Measurements from ENCODE around the gene TMPRSS11A. TPM values are rescaled to one million over a fixed set of nuclear protein-coding genes. Genes with fewer than 3 reads are reported as not detected.

The TMPRSS11A gene
- total and polyA plus RNA-seq, 11 donors: not detected

DNA sequence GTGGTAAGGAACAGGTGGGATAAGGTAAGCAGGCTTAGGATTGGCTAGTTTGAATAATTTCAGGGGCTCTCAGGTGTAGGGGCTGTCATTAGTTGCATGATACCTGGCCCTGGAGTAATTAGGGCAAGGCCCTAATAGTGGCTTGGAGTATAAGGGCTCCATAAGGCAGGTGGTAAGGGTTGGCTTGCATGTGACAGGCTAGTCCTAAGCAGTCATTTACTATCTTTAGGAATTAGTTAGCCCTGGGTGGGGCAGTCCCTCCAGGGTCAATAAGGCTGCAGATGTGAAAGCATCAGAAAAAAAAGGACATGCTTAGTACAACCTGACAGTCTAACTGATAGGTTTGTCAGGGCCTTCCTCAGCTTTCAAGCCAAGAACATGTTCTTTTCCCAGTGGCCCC is 71.6 kb downstream of the TMPRSS11A start:
- Histone ChIP-seq H3K9me3 (no peaks in the 10 kb centered on the region), H3K36me3 (no peaks in the 10 kb centered on the region), H3K27ac (no peak overlapping the region), H3K27me3 (no peaks in the 10 kb centered on the region), H3K4me1 (no peaks in the 10 kb centered on the region), H3K4me3 (no peak overlapping the region)
- no peak for ATAC-seq
- no peak for DNase-seq
- TF ChIP-seq, protein P1, sequence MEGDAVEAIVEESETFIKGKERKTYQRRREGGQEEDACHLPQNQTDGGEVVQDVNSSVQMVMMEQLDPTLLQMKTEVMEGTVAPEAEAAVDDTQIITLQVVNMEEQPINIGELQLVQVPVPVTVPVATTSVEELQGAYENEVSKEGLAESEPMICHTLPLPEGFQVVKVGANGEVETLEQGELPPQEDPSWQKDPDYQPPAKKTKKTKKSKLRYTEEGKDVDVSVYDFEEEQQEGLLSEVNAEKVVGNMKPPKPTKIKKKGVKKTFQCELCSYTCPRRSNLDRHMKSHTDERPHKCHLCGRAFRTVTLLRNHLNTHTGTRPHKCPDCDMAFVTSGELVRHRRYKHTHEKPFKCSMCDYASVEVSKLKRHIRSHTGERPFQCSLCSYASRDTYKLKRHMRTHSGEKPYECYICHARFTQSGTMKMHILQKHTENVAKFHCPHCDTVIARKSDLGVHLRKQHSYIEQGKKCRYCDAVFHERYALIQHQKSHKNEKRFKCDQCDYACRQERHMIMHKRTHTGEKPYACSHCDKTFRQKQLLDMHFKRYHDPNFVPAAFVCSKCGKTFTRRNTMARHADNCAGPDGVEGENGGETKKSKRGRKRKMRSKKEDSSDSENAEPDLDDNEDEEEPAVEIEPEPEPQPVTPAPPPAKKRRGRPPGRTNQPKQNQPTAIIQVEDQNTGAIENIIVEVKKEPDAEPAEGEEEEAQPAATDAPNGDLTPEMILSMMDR (IDR thresholded peaks at IDR 0.05): no peak
- no peak for TF ChIP-seq POLR2A (IDR thresholded peaks at IDR 0.05)
- intact Hi-C loops (cut with DNase I): no loop called here

DNA sequence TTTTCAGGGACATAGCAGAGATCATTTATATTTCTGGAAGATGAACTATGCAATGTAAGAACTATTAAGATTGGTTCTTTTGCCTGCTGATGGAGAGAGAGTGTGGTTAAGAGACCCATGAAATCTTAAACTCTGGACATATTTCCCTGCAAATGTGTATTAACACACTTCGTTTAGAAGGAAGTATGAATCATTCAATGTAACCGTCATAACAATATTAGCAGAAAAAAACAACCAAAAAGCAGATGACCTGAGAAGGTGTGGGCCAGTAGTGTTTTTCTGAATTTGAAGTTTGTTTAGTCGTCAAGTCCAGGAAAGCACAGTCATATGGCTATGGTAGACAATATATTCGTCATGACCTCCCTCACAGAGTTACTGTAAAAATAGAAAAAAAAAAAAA is 77.0 kb downstream of the TMPRSS11A start:
- Histone ChIP-seq H3K9me3 (no peaks in the 10 kb centered on the region), H3K27me3 (no peaks in the 10 kb centered on the region), H3K4me3 (no peak overlapping the region), H3K36me3 (no peaks in the 10 kb centered on the region), H3K27ac (no peak overlapping the region), H3K4me1 (peaks cover 0 to 5% (median 0%) of the 10 kb centered on the region in 12 donors)
- no peak for ATAC-seq
- 64 to 74% (median 73%) methylated on average over 4 of the region's 4 CpGs for WGBS, 4 donors
- no peak for TF ChIP-seq POLR2A (IDR thresholded peaks at IDR 0.05)
- TF ChIP-seq, protein P1 (IDR thresholded peaks at IDR 0.05): no peak
- intact Hi-C loops (cut with DNase I): no loop called here
- no peak for DNase-seq

DNA sequence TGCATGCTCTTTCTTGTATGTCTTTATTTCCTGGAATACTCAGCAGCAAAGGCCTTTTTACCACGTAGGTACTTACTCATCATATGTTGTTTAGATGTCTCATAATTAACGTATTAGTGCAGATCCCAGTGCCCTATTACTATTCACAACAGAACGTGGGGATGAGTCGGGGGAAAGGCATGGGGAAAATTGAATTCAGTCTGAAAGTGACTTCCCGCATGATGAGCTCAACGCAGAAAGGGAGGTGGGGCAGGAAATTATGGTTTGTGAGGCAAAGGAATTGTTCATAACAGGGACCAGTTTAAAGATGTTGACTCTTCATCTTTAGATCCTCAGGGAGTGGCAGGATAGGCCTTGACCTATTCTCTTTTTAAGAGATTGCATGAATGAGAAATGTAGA is 77.5 kb downstream of the TMPRSS11A start:
- Histone ChIP-seq H3K9me3 (no peaks in the 10 kb centered on the region), H3K4me1 (peaks cover 0 to 5% (median 0%) of the 10 kb centered on the region in 12 donors), H3K27me3 (no peaks in the 10 kb centered on the region), H3K4me3 (no peak overlapping the region), H3K27ac (no peak overlapping the region), H3K36me3 (no peaks in the 10 kb centered on the region)
- TF ChIP-seq, protein P1 (IDR thresholded peaks at IDR 0.05): no peak
- TF ChIP-seq POLR2A (IDR thresholded peaks at IDR 0.05): no peak
- WGBS, 4 donors: 44 to 55% (median 53%) methylated on average over 6 of the region's 6 CpGs
- DNase-seq: no peak
- intact Hi-C loops (cut with DNase I): no loop called here
- ATAC-seq: no peak

DNA sequence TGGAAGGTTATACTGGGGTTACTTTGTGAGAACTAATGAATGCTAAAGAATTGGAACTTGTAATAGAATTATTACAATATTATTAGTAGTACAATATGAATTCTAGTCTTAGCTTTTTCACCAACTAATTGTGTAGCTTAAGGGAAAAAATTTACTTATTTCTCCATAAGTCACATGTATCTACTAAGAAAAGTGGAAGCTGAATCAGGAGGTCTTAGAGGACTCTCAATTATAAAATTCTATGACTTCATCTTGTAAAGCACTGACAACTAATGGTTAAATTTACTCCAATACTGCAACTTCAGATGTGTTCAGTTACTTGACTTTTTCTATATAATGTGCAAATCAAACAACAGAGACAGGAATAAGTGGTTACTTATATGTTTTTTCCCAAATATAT is 78.6 kb downstream of the TMPRSS11A start:
- intact Hi-C loops (cut with DNase I): no loop called here
- Histone ChIP-seq H3K4me1 (peaks cover 0 to 5% (median 0%) of the 10 kb centered on the region in 12 donors), H3K27ac (no peak overlapping the region), H3K9me3 (no peaks in the 10 kb centered on the region), H3K36me3 (no peaks in the 10 kb centered on the region), H3K27me3 (no peaks in the 10 kb centered on the region), H3K4me3 (no peak overlapping the region)
- ATAC-seq (no peak), DNase-seq (no peak)
- TF ChIP-seq, protein P1 (IDR thresholded peaks at IDR 0.05): no peak
- TF ChIP-seq POLR2A (IDR thresholded peaks at IDR 0.05): no peak

All from heart left ventricle (tissue), 16 donors.